Measurements from ENCODE around the gene YAP1.

The YAP1 gene

GRCh38 chr11:102202972-102203371, 92.7 kb downstream of the YAP1 start:
- no peak for DNase-seq

- no peak for DNase-seq
These were observed 93.9 kb downstream of the YAP1 start for GRCh38 chr11:102204174-102204573.

GRCh38 chr11:102205805-102206204, 95.6 kb downstream of the YAP1 start:
- DNase-seq, result no peak

- DNase-seq, result no peak
These were observed 98.6 kb downstream of the YAP1 start for GRCh38 chr11:102208835-102209234.

GRCh38 chr11:102214623-102215022, 104.4 kb downstream of the YAP1 start:
- DNase-seq, result no peak

GRCh38 chr11:102216433-102217075, 106.3 kb downstream of the YAP1 start:
- DNase-seq, result no peak

- no peak for DNase-seq
These were observed 110.7 kb downstream of the YAP1 start for GRCh38 chr11:102220728-102221467.

- no peak for DNase-seq
These were observed 113.6 kb downstream of the YAP1 start for GRCh38 chr11:102223859-102224258.

- no peak for DNase-seq
These were observed 115.7 kb downstream of the YAP1 start for GRCh38 chr11:102225689-102226568.

GRCh38 chr11:102226702-102227490, 116.6 kb downstream of the YAP1 start:
- DNase-seq, result no peak

GRCh38 chr11:102229510-102230123, 119.4 kb downstream of the YAP1 start:
- DNase-seq, result no peak

GRCh38 chr11:102230186-102230585, 119.9 kb downstream of the YAP1 start:
- no peak for DNase-seq

- DNase-seq, result no peak
These were observed 120.7 kb downstream of the YAP1 start for GRCh38 chr11:102230911-102231310.

- no peak for DNase-seq
These were observed 124.7 kb downstream of the YAP1 start for GRCh38 chr11:102234779-102235439.

- no peak for DNase-seq
These were observed 127.0 kb downstream of the YAP1 start for GRCh38 chr11:102237096-102237735.

- DNase-seq, result no peak
These were observed 128.2 kb downstream of the YAP1 start for GRCh38 chr11:102238391-102238821.

- no peak for DNase-seq
These were observed 129.2 kb downstream of the YAP1 start for GRCh38 chr11:102239448-102239847.

GRCh38 chr11:102239911-102240310, 129.7 kb downstream of the YAP1 start:
- no peak for DNase-seq

GRCh38 chr11:102240502-102240901, 130.3 kb downstream of the YAP1 start:
- no peak for DNase-seq

GRCh38 chr11:102241026-102241425, 130.8 kb downstream of the YAP1 start:
- DNase-seq, result no peak

- DNase-seq, result no peak
These were observed 133.2 kb downstream of the YAP1 start for GRCh38 chr11:102243399-102243884.

All from activated CD4-positive, alpha-beta T cell treated with anti-CD3 and anti-CD28 coated beads, Interleukin-2, amount 50 U/mL, for 48 hours (primary cell).